Esophagus squamous epithelium (tissue), 5 donors: ENCODE measurements around the gene SCN2A. TPM values are rescaled to one million over a fixed set of nuclear protein-coding genes. Genes with fewer than 3 reads are reported as not detected.

Source experiments
- DNase-seq: peaks from one replicate; lab custom pipeline; 2025; lab: John Stamatoyannopoulos, UW
- H3K27ac ChIP-seq, 4 donors: fragments of 200-600 bp; sonication (generic); one replicate each; pipeline ENCODE4 v1.5.1; 2016 to 2019; ENCODE audit warnings: mild to moderate bottlenecking in 1 of 4
- H3K27me3 ChIP-seq, 4 donors: fragments of 200-600 bp; sonication (generic); 1 replicate in 3 of 4; 2 replicates in 1 of 4; pipeline versions ENCODE4 v1.5.1 to v1.6.0; 2017 to 2021; ENCODE audit warnings: antibody characterized with exemption in 1 of 4
- H3K36me3 ChIP-seq, 3 donors: fragments of 200-600 bp; sonication (generic); one replicate each; pipeline ENCODE4 v1.5.1; 2016 to 2019
- H3K4me1 ChIP-seq, 3 donors: fragments of 200-600 bp; sonication (generic); one replicate each; pipeline ENCODE4 v1.5.1; 2017 to 2019
- H3K4me3 ChIP-seq, 4 donors: fragments of 200-600 bp; sonication (generic); 1 replicate in 3 of 4; 2 replicates in 1 of 4; pipeline ENCODE4 v1.5.1; 2016 to 2019; ENCODE audit warnings: mild to moderate bottlenecking in 2 of 4, moderate library complexity in 1 of 4
- H3K9me3 ChIP-seq, 3 donors: fragments of 200-600 bp; sonication (generic); one replicate each; pipeline ENCODE4 v1.5.1; 2016 to 2019
- CTCF ChIP-seq, 6 experiments: fragments of 450-650 bp in 4 of 6; fragments of 200-600 bp in 2 of 6; sonication (generic) in 2 of 6; IDR thresholded peaks; one replicate each; pipeline ENCODE4 v1.5.1; 2016 to 2019; ENCODE audit warnings: antibody characterized with exemption in 6 of 6, mild to moderate bottlenecking in 4 of 6, moderate library complexity in 4 of 6
- POLR2A ChIP-seq, 4 donors: fragments of 450-650 bp; IDR thresholded peaks; one replicate each; pipeline ENCODE4 v1.6.1; 2017; ENCODE audit warnings: antibody characterized with exemption in 4 of 4, mild to moderate bottlenecking in 4 of 4, moderate library complexity in 3 of 4
- WGBS, 2 donors: methylation state at CpG; one replicate each; pipeline ENCODE4 v1.1.5; 2018; 5-methylcytosine and 5-hydroxymethylcytosine counted together
- intact Hi-C: fragments of 100-400 bp; cut with DNase I; formaldehyde crosslinking; loops from one replicate; pipeline ENCODE4 v1.15.0; 2022
- total RNA-seq, 4 donors: library from RNA; depleted of rRNA; stranded (reverse); fragments of >200 nt; gene quantifications; one replicate each; pipeline ENCODE4 v1.1.0, GENCODE V29; 2016
- donor health status: DM: yes; HTN: yes; CAD: no.

The SCN2A gene
- total RNA-seq, 4 donors from 2014 or later = 0.21 TPM; not detected in 3

- no peaks in the 10 kb centered on the region for H3K27me3 ChIP-seq
- WGBS, 2 donors = 55 to 59% methylated on average over 5 of the region's 5 CpGs
- H3K4me1 ChIP-seq = peaks cover 0 to 6% (median 0%) of the 10 kb centered on the region in 3 donors
- no peak overlapping the region for H3K4me3 ChIP-seq
- DNase-seq = no peak
- intact Hi-C loops = loop anchor here (10.0 kb wide), 1 partner anchor 253 kb away; no protein-coding TSS in a partner anchor
- TF ChIP-seq POLR2A (IDR thresholded peaks at IDR 0.05) (no peak), CTCF (IDR thresholded peaks at IDR 0.05) (no peak)
- no peaks in the 10 kb centered on the region for H3K9me3 ChIP-seq
- no peaks in the 10 kb centered on the region for H3K36me3 ChIP-seq
- no peak overlapping the region for H3K27ac ChIP-seq
Observed at GRCh38 chr2:165277860-165278656, 38.8 kb downstream of the SCN2A start.

- Histone ChIP-seq H3K4me1 (no peaks in the 10 kb centered on the region), H3K9me3 (no peaks in the 10 kb centered on the region), H3K4me3 (no peak overlapping the region), H3K27me3 (no peaks in the 10 kb centered on the region), H3K27ac (no peak overlapping the region), H3K36me3 (no peaks in the 10 kb centered on the region)
- WGBS, 2 donors = 61 to 75% methylated on average over 4 of the region's 4 CpGs
- DNase-seq = no peak
- intact Hi-C loops = no loop called here
- TF ChIP-seq POLR2A (IDR thresholded peaks at IDR 0.05) (no peak), CTCF (IDR thresholded peaks at IDR 0.05) (no peak)
Observed at GRCh38 chr2:165280356-165280755, 41.1 kb downstream of the SCN2A start.

GRCh38 chr2:165281387-165281786 lies 42.2 kb downstream of the SCN2A start:
- DNase-seq = no peak
- Histone ChIP-seq H3K4me3 (no peak overlapping the region), H3K4me1 (no peaks in the 10 kb centered on the region), H3K27ac (no peak overlapping the region), H3K36me3 (no peaks in the 10 kb centered on the region), H3K9me3 (no peaks in the 10 kb centered on the region), H3K27me3 (no peaks in the 10 kb centered on the region)
- 47 to 55% methylated on average over 4 of the region's 4 CpGs for WGBS, 2 donors
- intact Hi-C loops = no loop called here
- TF ChIP-seq POLR2A (IDR thresholded peaks at IDR 0.05) (no peak), CTCF (IDR thresholded peaks at IDR 0.05) (no peak)

GRCh38 chr2:165283342-165283741 lies 44.1 kb downstream of the SCN2A start:
- Histone ChIP-seq H3K4me3 (no peak overlapping the region), H3K27ac (no peak overlapping the region), H3K9me3 (no peaks in the 10 kb centered on the region), H3K4me1 (no peaks in the 10 kb centered on the region), H3K36me3 (no peaks in the 10 kb centered on the region), H3K27me3 (no peaks in the 10 kb centered on the region)
- DNase-seq = no peak
- WGBS, 2 donors = 90 to 100% methylated on average over 1 of the region's 1 CpG
- TF ChIP-seq POLR2A (IDR thresholded peaks at IDR 0.05) (no peak), CTCF (IDR thresholded peaks at IDR 0.05) (no peak)
- intact Hi-C loops = no loop called here

GRCh38 chr2:165287094-165287778 lies 48.0 kb downstream of the SCN2A start:
- no peaks in the 10 kb centered on the region for H3K9me3 ChIP-seq

More at GRCh38 chr2:165287094-165287778, 48.0 kb downstream of the SCN2A start:
- H3K4me1 ChIP-seq = no peaks in the 10 kb centered on the region
- no peak for TF ChIP-seq POLR2A (IDR thresholded peaks at IDR 0.05)
- no peak for TF ChIP-seq CTCF (IDR thresholded peaks at IDR 0.05)
- no peak for DNase-seq
- no peaks in the 10 kb centered on the region for H3K36me3 ChIP-seq
- intact Hi-C loops = no loop called here
- H3K4me3 ChIP-seq = no peak overlapping the region
- no peaks in the 10 kb centered on the region for H3K27me3 ChIP-seq
- H3K27ac ChIP-seq = no peak overlapping the region
- 55 to 71% methylated on average over 3 of the region's 3 CpGs for WGBS, 2 donors
